Activated T-helper 17 cell treated with anti-CD3 and anti-CD28 coated beads, Interleukin-2, amount 50 U/mL, for 72 hours (primary cell): ENCODE results near the gene PNKD. TPM values are rescaled to one million over a fixed set of nuclear protein-coding genes. Genes with fewer than 3 reads are reported as not detected.
"Not testable (repeated sequence)": the region's sequence is repeated elsewhere in the genome, so short reads cannot be mapped to it uniquely, and the experiment has no call there.

ENCODE experiments used
- ATAC-seq: fragments of 150-1000 bp; cut with Tn5 transposase; replicated peaks from 2 replicates; pipeline ENCODE4 v1.10.0; 2021; ENCODE audit warnings: mild to moderate bottlenecking, moderate library complexity
- H3K27ac Mint-ChIP-seq: one replicate; pipeline ENCODE4 v1.8.0; 2022; ENCODE audit warnings: mixed read lengths
- H3K27me3 Mint-ChIP-seq: one replicate; pipeline ENCODE4 v1.8.0; 2022; ENCODE audit warnings: mixed read lengths
- H3K36me3 Mint-ChIP-seq: one replicate; pipeline ENCODE4 v1.8.0; 2022; ENCODE audit warnings: low read depth, mild to moderate bottlenecking, mixed read lengths
- H3K4me1 Mint-ChIP-seq: one replicate; pipeline ENCODE4 v1.8.0; 2022; ENCODE audit warnings: mixed read lengths
- H3K4me3 Mint-ChIP-seq: one replicate; pipeline ENCODE4 v1.8.0; 2022; ENCODE audit warnings: mild to moderate bottlenecking, mixed read lengths
- H3K9me3 Mint-ChIP-seq: one replicate; pipeline ENCODE4 v1.8.0; 2022; ENCODE audit warnings: mixed read lengths
- total RNA-seq, 2 donors: library from RNA; stranded (reverse); gene quantifications; one replicate each; pipeline ENCODE4 v1.2.3, GENCODE V29; 2022

The PNKD gene
- total RNA-seq, 2 donors from 2014 or later, result 21.1 to 30.9 TPM

- H3K9me3 Mint-ChIP-seq, result no peaks in the 10 kb centered on the region
- no peak overlapping the region for H3K4me3 Mint-ChIP-seq
- no peak overlapping the region for H3K27ac Mint-ChIP-seq
- H3K27me3 Mint-ChIP-seq, result peaks cover 4% of the 10 kb centered on the region
- H3K4me1 Mint-ChIP-seq, result peaks cover 6% of the 10 kb centered on the region
- ATAC-seq, result no peak
- no peaks in the 10 kb centered on the region for H3K36me3 Mint-ChIP-seq
These were observed 35.1 kb downstream of the PNKD start for GRCh38 chr2:218305383-218305782.

- Mint-ChIP-seq H3K4me3 (no peak overlapping the region), H3K9me3 (no peaks in the 10 kb centered on the region), H3K27me3 (peaks cover 4% of the 10 kb centered on the region), H3K4me1 (peaks cover 3% of the 10 kb centered on the region), H3K27ac (no peak overlapping the region), H3K36me3 (no peaks in the 10 kb centered on the region)
- no peak for ATAC-seq
These were observed 36.0 kb downstream of the PNKD start for GRCh38 chr2:218306184-218306920.

- no peak overlapping the region for H3K4me3 Mint-ChIP-seq
- H3K27me3 Mint-ChIP-seq, result peaks cover 4% of the 10 kb centered on the region
- H3K27ac Mint-ChIP-seq, result no peak overlapping the region
- no peaks in the 10 kb centered on the region for H3K9me3 Mint-ChIP-seq
- no peaks in the 10 kb centered on the region for H3K4me1 Mint-ChIP-seq
- no peak for ATAC-seq
- no peaks in the 10 kb centered on the region for H3K36me3 Mint-ChIP-seq
These were observed 37.2 kb downstream of the PNKD start for GRCh38 chr2:218307415-218308090.

GRCh38 chr2:218310853-218311540 lies 40.7 kb downstream of the PNKD start:
- H3K4me3 Mint-ChIP-seq, result no peak overlapping the region
- H3K9me3 Mint-ChIP-seq, result peaks cover 3% of the 10 kb centered on the region
- no peak for ATAC-seq
- no peak overlapping the region for H3K27ac Mint-ChIP-seq
- no peaks in the 10 kb centered on the region for H3K36me3 Mint-ChIP-seq
- H3K27me3 Mint-ChIP-seq, result peaks cover 4% of the 10 kb centered on the region
- peaks cover 5% of the 10 kb centered on the region for H3K4me1 Mint-ChIP-seq

- not testable (repeated sequence) for H3K27me3 Mint-ChIP-seq, ATAC-seq, H3K4me3 Mint-ChIP-seq, H3K27ac Mint-ChIP-seq, H3K9me3 Mint-ChIP-seq, H3K36me3 Mint-ChIP-seq
- peaks cover 12% of the 10 kb centered on the region for H3K4me1 Mint-ChIP-seq
These were observed 41.4 kb downstream of the PNKD start for GRCh38 chr2:218311541-218312266.

- Mint-ChIP-seq H3K4me1 (peaks cover 14% of the 10 kb centered on the region), H3K9me3 (peaks cover 3% of the 10 kb centered on the region)
These were observed 42.0 kb downstream of the PNKD start for GRCh38 chr2:218312267-218312756.

GRCh38 chr2:218313356-218313755 lies 43.0 kb downstream of the PNKD start:
- no peak overlapping the region for H3K4me3 Mint-ChIP-seq
- no peak overlapping the region for H3K27ac Mint-ChIP-seq
- H3K4me1 Mint-ChIP-seq, result peaks cover 14% of the 10 kb centered on the region
- peaks cover 4% of the 10 kb centered on the region for H3K27me3 Mint-ChIP-seq
- peaks cover 3% of the 10 kb centered on the region for H3K9me3 Mint-ChIP-seq
- no peaks in the 10 kb centered on the region for H3K36me3 Mint-ChIP-seq
- ATAC-seq, result no peak

More at GRCh38 chr2:218312267-218312756, 42.0 kb downstream of the PNKD start:
- H3K27me3 Mint-ChIP-seq, result peaks cover 4% of the 10 kb centered on the region
- no peaks in the 10 kb centered on the region for H3K36me3 Mint-ChIP-seq
- no peak overlapping the region for H3K27ac Mint-ChIP-seq
- no peak for ATAC-seq
- H3K4me3 Mint-ChIP-seq, result no peak overlapping the region

GRCh38 chr2:218314764-218315163 lies 44.4 kb downstream of the PNKD start:
- not testable (repeated sequence) for H3K36me3 Mint-ChIP-seq, ATAC-seq, H3K27me3 Mint-ChIP-seq, H3K9me3 Mint-ChIP-seq, H3K27ac Mint-ChIP-seq, H3K4me3 Mint-ChIP-seq
- peaks cover 14% of the 10 kb centered on the region for H3K4me1 Mint-ChIP-seq

- peak overlapping the region; percentile 91 for H3K27ac Mint-ChIP-seq
- no peaks in the 10 kb centered on the region for H3K27me3 Mint-ChIP-seq
- no peaks in the 10 kb centered on the region for H3K36me3 Mint-ChIP-seq
- peak overlapping the region; percentile 70 for H3K4me3 Mint-ChIP-seq
- no peak for ATAC-seq
- H3K9me3 Mint-ChIP-seq, result peaks cover 3% of the 10 kb centered on the region
- H3K4me1 Mint-ChIP-seq, result peaks cover 14% of the 10 kb centered on the region
These were observed 45.1 kb downstream of the PNKD start for GRCh38 chr2:218315397-218315796.

GRCh38 chr2:218317303-218317630 lies 46.9 kb downstream of the PNKD start:
- Mint-ChIP-seq H3K4me3 (peak overlapping the region; percentile 70), H3K4me1 (peaks cover 14% of the 10 kb centered on the region), H3K9me3 (peaks cover 3% of the 10 kb centered on the region), H3K27me3 (no peaks in the 10 kb centered on the region), H3K27ac (no peak overlapping the region), H3K36me3 (no peaks in the 10 kb centered on the region)
- no peak for ATAC-seq

GRCh38 chr2:218317835-218318234 lies 47.5 kb downstream of the PNKD start:
- no peak for ATAC-seq
- Mint-ChIP-seq H3K27ac (no peak overlapping the region), H3K9me3 (peaks cover 3% of the 10 kb centered on the region), H3K36me3 (no peaks in the 10 kb centered on the region), H3K4me1 (peaks cover 14% of the 10 kb centered on the region), H3K27me3 (no peaks in the 10 kb centered on the region), H3K4me3 (no peak overlapping the region)

- no peaks in the 10 kb centered on the region for H3K36me3 Mint-ChIP-seq
- H3K27ac Mint-ChIP-seq, result no peak overlapping the region
- no peak for ATAC-seq
- no peaks in the 10 kb centered on the region for H3K27me3 Mint-ChIP-seq
- peaks cover 14% of the 10 kb centered on the region for H3K4me1 Mint-ChIP-seq
- no peak overlapping the region for H3K4me3 Mint-ChIP-seq
- peaks cover 3% of the 10 kb centered on the region for H3K9me3 Mint-ChIP-seq
These were observed 47.9 kb downstream of the PNKD start for GRCh38 chr2:218318241-218318640.

GRCh38 chr2:218319813-218320365 lies 49.6 kb downstream of the PNKD start:
- no peaks in the 10 kb centered on the region for H3K27me3 Mint-ChIP-seq
- no peaks in the 10 kb centered on the region for H3K36me3 Mint-ChIP-seq
- H3K27ac Mint-ChIP-seq, result no peak overlapping the region
- H3K9me3 Mint-ChIP-seq, result peaks cover 3% of the 10 kb centered on the region
- ATAC-seq, result no peak
- peaks cover 14% of the 10 kb centered on the region for H3K4me1 Mint-ChIP-seq
- H3K4me3 Mint-ChIP-seq, result no peak overlapping the region

- no peaks in the 10 kb centered on the region for H3K27me3 Mint-ChIP-seq
- no peaks in the 10 kb centered on the region for H3K36me3 Mint-ChIP-seq
- H3K9me3 Mint-ChIP-seq, result peaks cover 2% of the 10 kb centered on the region
- no peak overlapping the region for H3K4me3 Mint-ChIP-seq
- no peak for ATAC-seq
- H3K27ac Mint-ChIP-seq, result no peak overlapping the region
- peaks cover 11% of the 10 kb centered on the region for H3K4me1 Mint-ChIP-seq
These were observed 50.5 kb downstream of the PNKD start for GRCh38 chr2:218320704-218321336.
